Liver (tissue), 9 donors: ENCODE data around the gene THY1. TPM values are rescaled to one million over a fixed set of nuclear protein-coding genes. Genes with fewer than 3 reads are reported as not detected.

ENCODE experiments used
- DNase-seq: peaks from one replicate; pipeline ENCODE4 v3.0.0-alpha.2; 2017; ENCODE audit warnings: low spot score
- H3K27ac ChIP-seq, 2 donors: one replicate each; pipeline ENCODE4 v1.7.0; 2013; ENCODE audit warnings: inconsistent platforms in 2 of 2, low read length in 2 of 2, control low read depth in 1 of 2, low read depth in 1 of 2, mild to moderate bottlenecking in 1 of 2
- H3K27me3 ChIP-seq, 4 donors: one replicate each; pipeline versions ENCODE4 v1.6.1 to v1.7.0; 2013; ENCODE audit warnings: low read length in 3 of 4, inconsistent platforms in 1 of 4, mild to moderate bottlenecking in 1 of 4, moderate library complexity in 1 of 4; ENCODE audit not compliant: control insufficient read depth in 4 of 4, insufficient read depth in 4 of 4
- H3K36me3 ChIP-seq, 4 donors: one replicate each; pipeline versions ENCODE4 v1.6.1 to v1.7.0; 2013; ENCODE audit warnings: low read length in 3 of 4, mild to moderate bottlenecking in 3 of 4, low read depth in 1 of 4, moderate library complexity in 1 of 4; ENCODE audit not compliant: control insufficient read depth in 4 of 4, insufficient read depth in 3 of 4
- H3K4me1 ChIP-seq, 4 donors: one replicate each; pipeline versions ENCODE4 v1.6.1 to v1.7.0; 2013; ENCODE audit warnings: low read length in 3 of 4, mild to moderate bottlenecking in 3 of 4, moderate library complexity in 1 of 4; ENCODE audit not compliant: control insufficient read depth in 4 of 4, insufficient read depth in 4 of 4
- H3K4me3 ChIP-seq, 3 donors: one replicate each; pipeline versions ENCODE4 v1.6.1 to v1.7.0; 2013; ENCODE audit warnings: low read length in 3 of 3, control low read depth in 1 of 3, low read depth in 1 of 3, mild to moderate bottlenecking in 1 of 3
- H3K9ac ChIP-seq, 2 donors: one replicate each; pipeline ENCODE4 v1.7.0; 2013; ENCODE audit warnings: low read length in 2 of 2, mild to moderate bottlenecking in 2 of 2, moderate library complexity in 2 of 2, control low read depth in 1 of 2, low read depth in 1 of 2
- H3K9me3 ChIP-seq, 4 donors: one replicate each; pipeline versions ENCODE4 v1.6.1 to v1.7.0; 2013; ENCODE audit warnings: low read length in 3 of 4; ENCODE audit not compliant: control insufficient read depth in 4 of 4
- ATF3 ChIP-seq: IDR thresholded peaks from 2 replicates; pipeline ENCODE4 v1.6.1; 2016; ENCODE audit warnings: antibody characterized with exemption
- CTCF ChIP-seq: fragments of 150-350 bp; IDR thresholded peaks from 2 replicates; pipeline ENCODE4 v1.5.1; 2017; ENCODE audit warnings: improper control_type of control experiment, low read depth, low read length; ENCODE audit not compliant: missing input control
- EGR1 ChIP-seq, 2 donors: IDR thresholded peaks; 2 replicates each; pipeline ENCODE4 v1.6.1; 2016 to 2018; ENCODE audit warnings: antibody characterized with exemption in 2 of 2, low read depth in 2 of 2
- FOXA1 ChIP-seq: IDR thresholded peaks from 2 replicates; pipeline ENCODE4 v1.6.1; 2016; ENCODE audit warnings: antibody characterized with exemption
- FOXA2 ChIP-seq: IDR thresholded peaks from 2 replicates; pipeline ENCODE4 v1.6.1; 2016; ENCODE audit warnings: antibody characterized with exemption
- GABPA ChIP-seq, 2 donors: IDR thresholded peaks in 1 of 2; conservative IDR thresholded peaks in 1 of 2; 2 replicates each; pipeline ENCODE4 v1.6.1; 2016; ENCODE audit warnings: antibody characterized with exemption in 2 of 2, mild to moderate bottlenecking in 1 of 2, moderate library complexity in 1 of 2
- HNF4A ChIP-seq, 2 donors: conservative IDR thresholded peaks; 2 replicates each; pipeline ENCODE4 v1.6.1; 2016; ENCODE audit warnings: antibody characterized with exemption in 2 of 2, mild to moderate bottlenecking in 2 of 2
- HNF4G ChIP-seq: IDR thresholded peaks from 2 replicates; pipeline ENCODE4 v1.6.1; 2016; ENCODE audit warnings: antibody characterized with exemption
- JUND ChIP-seq, 2 donors: IDR thresholded peaks; 2 replicates each; pipeline ENCODE4 v1.6.1; 2016; ENCODE audit warnings: antibody characterized with exemption in 2 of 2
- NR2F2 ChIP-seq: IDR thresholded peaks from 2 replicates; pipeline ENCODE4 v1.6.1; 2016; ENCODE audit warnings: antibody characterized with exemption
- RAD21 ChIP-seq, 2 donors: IDR thresholded peaks; 2 replicates each; pipeline ENCODE4 v1.6.1; 2016; ENCODE audit warnings: antibody characterized with exemption in 2 of 2, mild to moderate bottlenecking in 2 of 2
- RXRA ChIP-seq, 2 donors: IDR thresholded peaks; 2 replicates each; pipeline ENCODE4 v1.6.1; 2017 to 2018; ENCODE audit warnings: antibody characterized with exemption in 2 of 2, mild to moderate bottlenecking in 1 of 2
- SP1 ChIP-seq: IDR thresholded peaks from 2 replicates; pipeline ENCODE4 v1.6.1; 2018; ENCODE audit warnings: antibody characterized with exemption, mild to moderate bottlenecking
- TAF1 ChIP-seq: conservative IDR thresholded peaks from 2 replicates; pipeline ENCODE4 v1.6.1; 2016; ENCODE audit warnings: antibody characterized with exemption, mild to moderate bottlenecking
- YY1 ChIP-seq: IDR thresholded peaks from 2 replicates; pipeline ENCODE4 v1.6.1; 2016; ENCODE audit warnings: antibody characterized with exemption, mild to moderate bottlenecking
- polyA plus RNA-seq, 2 donors: library from polyadenylated mRNA; stranded (reverse) in 1 of 2; unstranded in 1 of 2; fragments of 200-250 nt in 1 of 2; fragments of >200 nt in 1 of 2; fragmentation: Nextera tagmentation in 1 of 2; extraction: Ambion mirVana in 1 of 2; gene quantifications; one replicate each; pipeline versions ENCODE4 v1.2.1 to v1.2.3, GENCODE V29; 2013 to 2015
- total RNA-seq, 2 donors: library from RNA; depleted of rRNA; stranded (reverse); fragments of >200 nt; gene quantifications; one replicate each; pipeline ENCODE4 v1.2.3, GENCODE V29; 2014
- TF ChIP-seq, protein P1 (sequence below): IDR thresholded peaks from 2 replicates; pipeline ENCODE4 v1.6.1; 2016; ENCODE audit warnings: antibody characterized with exemption
- TF ChIP-seq, protein P2 (sequence below): IDR thresholded peaks from 2 replicates; pipeline ENCODE4 v1.6.1; 2016; ENCODE audit warnings: antibody characterized with exemption
- TF ChIP-seq, protein P3 (sequence below): IDR thresholded peaks from 2 replicates; pipeline ENCODE4 v1.6.1; 2016; ENCODE audit warnings: antibody characterized with exemption, mild to moderate bottlenecking
- donor health status: healthy.
- donor health status: healthy.
- donor health status: healthy.
- donor health status: healthy.
- donor health status: healthy.

Gene THY1
- total and polyA plus RNA-seq, 4 donors = 0.51 to 5.1 (median 1.1) TPM

DNA sequence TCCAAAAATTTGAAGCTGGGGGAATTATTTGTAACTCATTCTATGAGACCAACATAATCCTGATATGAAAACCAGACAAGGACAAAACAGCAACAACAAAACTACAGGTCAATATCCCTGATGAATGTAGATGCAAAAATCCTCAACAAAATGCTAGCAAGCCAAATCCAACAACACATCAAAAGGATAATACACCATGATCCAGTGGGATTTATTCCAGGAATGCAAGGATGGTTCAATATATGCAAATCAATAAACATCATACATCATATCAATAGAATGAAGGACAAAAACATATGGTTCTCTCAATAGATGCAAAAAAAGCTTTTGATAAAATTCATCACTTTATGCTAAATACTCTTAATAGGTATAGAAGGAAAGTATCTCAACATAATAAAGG lies 22.1 kb downstream of the THY1 start:
- no peak for DNase-seq
- TF ChIP-seq, protein P1, sequence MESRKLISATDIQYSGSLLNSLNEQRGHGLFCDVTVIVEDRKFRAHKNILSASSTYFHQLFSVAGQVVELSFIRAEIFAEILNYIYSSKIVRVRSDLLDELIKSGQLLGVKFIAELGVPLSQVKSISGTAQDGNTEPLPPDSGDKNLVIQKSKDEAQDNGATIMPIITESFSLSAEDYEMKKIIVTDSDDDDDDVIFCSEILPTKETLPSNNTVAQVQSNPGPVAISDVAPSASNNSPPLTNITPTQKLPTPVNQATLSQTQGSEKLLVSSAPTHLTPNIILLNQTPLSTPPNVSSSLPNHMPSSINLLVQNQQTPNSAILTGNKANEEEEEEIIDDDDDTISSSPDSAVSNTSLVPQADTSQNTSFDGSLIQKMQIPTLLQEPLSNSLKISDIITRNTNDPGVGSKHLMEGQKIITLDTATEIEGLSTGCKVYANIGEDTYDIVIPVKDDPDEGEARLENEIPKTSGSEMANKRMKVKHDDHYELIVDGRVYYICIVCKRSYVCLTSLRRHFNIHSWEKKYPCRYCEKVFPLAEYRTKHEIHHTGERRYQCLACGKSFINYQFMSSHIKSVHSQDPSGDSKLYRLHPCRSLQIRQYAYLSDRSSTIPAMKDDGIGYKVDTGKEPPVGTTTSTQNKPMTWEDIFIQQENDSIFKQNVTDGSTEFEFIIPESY = no peak
- TF ChIP-seq SP1 (no peak), CTCF (no peak), HNF4A (conservative IDR thresholded peaks at IDR 0.05) (no peak), EGR1 (IDR thresholded peaks at IDR 0.05; ENCODE audit: low read depth in 2 of 2) (no peak), RAD21 (IDR thresholded peaks at IDR 0.05) (no peak), JUND (IDR thresholded peaks at IDR 0.05) (no peak), HNF4G (no peak), TAF1 (no peak), ATF3 (no peak), FOXA1 (no peak), YY1 (no peak), RXRA (IDR thresholded peaks at IDR 0.05) (no peak), GABPA (IDR thresholded peaks at IDR 0.05 in 1 of 2, conservative IDR thresholded peaks at IDR 0.05 in 1 of 2) (no peak), FOXA2 (no peak), NR2F2 (no peak)
- TF ChIP-seq, protein P2, sequence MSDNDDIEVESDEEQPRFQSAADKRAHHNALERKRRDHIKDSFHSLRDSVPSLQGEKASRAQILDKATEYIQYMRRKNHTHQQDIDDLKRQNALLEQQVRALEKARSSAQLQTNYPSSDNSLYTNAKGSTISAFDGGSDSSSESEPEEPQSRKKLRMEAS = no peak
- TF ChIP-seq, protein P3, sequence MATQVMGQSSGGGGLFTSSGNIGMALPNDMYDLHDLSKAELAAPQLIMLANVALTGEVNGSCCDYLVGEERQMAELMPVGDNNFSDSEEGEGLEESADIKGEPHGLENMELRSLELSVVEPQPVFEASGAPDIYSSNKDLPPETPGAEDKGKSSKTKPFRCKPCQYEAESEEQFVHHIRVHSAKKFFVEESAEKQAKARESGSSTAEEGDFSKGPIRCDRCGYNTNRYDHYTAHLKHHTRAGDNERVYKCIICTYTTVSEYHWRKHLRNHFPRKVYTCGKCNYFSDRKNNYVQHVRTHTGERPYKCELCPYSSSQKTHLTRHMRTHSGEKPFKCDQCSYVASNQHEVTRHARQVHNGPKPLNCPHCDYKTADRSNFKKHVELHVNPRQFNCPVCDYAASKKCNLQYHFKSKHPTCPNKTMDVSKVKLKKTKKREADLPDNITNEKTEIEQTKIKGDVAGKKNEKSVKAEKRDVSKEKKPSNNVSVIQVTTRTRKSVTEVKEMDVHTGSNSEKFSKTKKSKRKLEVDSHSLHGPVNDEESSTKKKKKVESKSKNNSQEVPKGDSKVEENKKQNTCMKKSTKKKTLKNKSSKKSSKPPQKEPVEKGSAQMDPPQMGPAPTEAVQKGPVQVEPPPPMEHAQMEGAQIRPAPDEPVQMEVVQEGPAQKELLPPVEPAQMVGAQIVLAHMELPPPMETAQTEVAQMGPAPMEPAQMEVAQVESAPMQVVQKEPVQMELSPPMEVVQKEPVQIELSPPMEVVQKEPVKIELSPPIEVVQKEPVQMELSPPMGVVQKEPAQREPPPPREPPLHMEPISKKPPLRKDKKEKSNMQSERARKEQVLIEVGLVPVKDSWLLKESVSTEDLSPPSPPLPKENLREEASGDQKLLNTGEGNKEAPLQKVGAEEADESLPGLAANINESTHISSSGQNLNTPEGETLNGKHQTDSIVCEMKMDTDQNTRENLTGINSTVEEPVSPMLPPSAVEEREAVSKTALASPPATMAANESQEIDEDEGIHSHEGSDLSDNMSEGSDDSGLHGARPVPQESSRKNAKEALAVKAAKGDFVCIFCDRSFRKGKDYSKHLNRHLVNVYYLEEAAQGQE = no peak
- H3K36me3 ChIP-seq = no peaks in the 10 kb centered on the region
- no peak overlapping the region for H3K4me3 ChIP-seq
- no peaks in the 10 kb centered on the region for H3K27me3 ChIP-seq
- no peak overlapping the region for H3K9ac ChIP-seq
- peaks cover 0 to 7% (median under 1%) of the 10 kb centered on the region in 4 donors for H3K9me3 ChIP-seq
- H3K4me1 ChIP-seq = no peaks in the 10 kb centered on the region
- no peak overlapping the region for H3K27ac ChIP-seq
